ENCODE measurements around the gene WDR17. TPM values are rescaled to one million over a fixed set of nuclear protein-coding genes. Genes with fewer than 3 reads are reported as not detected.

WDR17 gene
- total and polyA plus RNA-seq, 2 donors (not counting 1 experiment from before 2014, with no cell fraction given), result 2.1 to 7.1 TPM

- Histone ChIP-seq H3K27me3 (replicated peaks in 1 of 4; ENCODE audit: control extremely low read depth in 1 of 4, control insufficient read depth in 3 of 4, insufficient read depth in 4 of 4, low read length in 3 of 4) (no peaks in the 10 kb centered on the region), H3K79me2 (ENCODE audit: control insufficient read depth, insufficient read depth, low read length) (no peaks in the 10 kb centered on the region), H3K9ac (ENCODE audit: low read length) (no peak overlapping the region), H3K36me3 (replicated peaks in 1 of 2; ENCODE audit: control extremely low read depth in 1 of 2, control insufficient read depth in 1 of 2, extremely low read depth in 1 of 2, insufficient read depth in 2 of 2, low read length in 1 of 2) (no peaks in the 10 kb centered on the region), H3K9me3 (ENCODE audit: control extremely low read depth in 1 of 3, control insufficient read depth in 2 of 3, insufficient read depth in 1 of 3, low read length in 2 of 3) (no peaks in the 10 kb centered on the region), H3K27ac (ENCODE audit: low read length in 2 of 2) (no peak overlapping the region), H3K4me3 (ENCODE audit: control extremely low read depth in 1 of 5, extremely low read depth in 1 of 5, insufficient read depth in 1 of 5, low read depth in 2 of 5, low read length in 4 of 5) (no peak overlapping the region), H3K4me1 (ENCODE audit: control insufficient read depth in 2 of 2, insufficient read depth in 2 of 2, low read length in 2 of 2) (no peaks in the 10 kb centered on the region), H4K20me1 (ENCODE audit: control insufficient read depth, insufficient read depth, low read length, poor library complexity, severe bottlenecking) (no peaks in the 10 kb centered on the region), H2AFZ (ENCODE audit: insufficient read depth, low read depth, low read length, poor library complexity, severe bottlenecking) (no peak overlapping the region), H3K4me2 (replicated peaks; ENCODE audit: low read depth, low read length, poor library complexity, severe bottlenecking) (no peak overlapping the region)
- TF ChIP-seq EZH2 (IDR thresholded peaks at IDR 0.05; ENCODE audit: borderline replicate concordance, insufficient read depth, low read depth, low read length, poor library complexity, severe bottlenecking) (no peak), CTCF (IDR thresholded peaks at IDR 0.05) (no peak)
- intact Hi-C loops (cut with micrococcal nuclease), result no loop called here
- ChIA-PET POLR2A (no interaction called here), CTCF (interaction anchor here (0.6 to 1.0 kb wide), 3 partner anchors 120 to 264 kb away, joined by 3 read pairs; no protein-coding TSS in a partner anchor)
- Mint-ChIP-seq H3K9me3 (ENCODE audit: insufficient read depth) (peaks cover 2% of the 10 kb centered on the region), H3K4me3 (no peak overlapping the region), H3K27ac (no peak overlapping the region), H3K4me1 (no peaks in the 10 kb centered on the region), H3K27me3 (peaks cover 11% of the 10 kb centered on the region)
- DNase-seq (no peak), ATAC-seq (ENCODE audit: low read depth) (no peak)
- WGBS (ENCODE audit: insufficient coverage), result no CpG with 5 or more reads among the region's 2 CpGs
Observed at GRCh38 chr4:176217510-176217909, 151.9 kb downstream of the WDR17 start.

GRCh38 chr4:176222149-176222548, 156.5 kb downstream of the WDR17 start:
- intact Hi-C loops (cut with micrococcal nuclease), result no loop called here
- H3K9ac ChIP-seq (ENCODE audit: low read length), result no peak overlapping the region
- H3K9me3 Mint-ChIP-seq (ENCODE audit: insufficient read depth), result no peaks in the 10 kb centered on the region

More at GRCh38 chr4:176222149-176222548, 156.5 kb downstream of the WDR17 start:
- Histone ChIP-seq H3K36me3 (replicated peaks in 1 of 2; ENCODE audit: control extremely low read depth in 1 of 2, control insufficient read depth in 1 of 2, extremely low read depth in 1 of 2, insufficient read depth in 2 of 2, low read length in 1 of 2) (no peaks in the 10 kb centered on the region), H3K27me3 (replicated peaks in 1 of 4; ENCODE audit: control extremely low read depth in 1 of 4, control insufficient read depth in 3 of 4, insufficient read depth in 4 of 4, low read length in 3 of 4) (no peaks in the 10 kb centered on the region), H3K4me2 (replicated peaks; ENCODE audit: low read depth, low read length, poor library complexity, severe bottlenecking) (no peak overlapping the region), H3K4me3 (ENCODE audit: control extremely low read depth in 1 of 5, extremely low read depth in 1 of 5, insufficient read depth in 1 of 5, low read depth in 2 of 5, low read length in 4 of 5) (no peak overlapping the region), H3K4me1 (ENCODE audit: control insufficient read depth in 2 of 2, insufficient read depth in 2 of 2, low read length in 2 of 2) (no peaks in the 10 kb centered on the region), H2AFZ (ENCODE audit: insufficient read depth, low read depth, low read length, poor library complexity, severe bottlenecking) (no peak overlapping the region), H3K9me3 (ENCODE audit: control extremely low read depth in 1 of 3, control insufficient read depth in 2 of 3, insufficient read depth in 1 of 3, low read length in 2 of 3) (no peaks in the 10 kb centered on the region), H3K27ac (ENCODE audit: low read length in 2 of 2) (no peak overlapping the region), H4K20me1 (ENCODE audit: control insufficient read depth, insufficient read depth, low read length, poor library complexity, severe bottlenecking) (no peaks in the 10 kb centered on the region), H3K79me2 (ENCODE audit: control insufficient read depth, insufficient read depth, low read length) (no peaks in the 10 kb centered on the region)
- CTCF ChIA-PET, result no interaction called here
- H3K4me1 Mint-ChIP-seq, result no peaks in the 10 kb centered on the region
- POLR2A ChIA-PET, result no interaction called here
- peaks cover 22% of the 10 kb centered on the region for H3K27me3 Mint-ChIP-seq
- TF ChIP-seq EZH2 (IDR thresholded peaks at IDR 0.05; ENCODE audit: borderline replicate concordance, insufficient read depth, low read depth, low read length, poor library complexity, severe bottlenecking), result no peak
- TF ChIP-seq CTCF (IDR thresholded peaks at IDR 0.05), result no peak
- H3K4me3 Mint-ChIP-seq, result no peak overlapping the region
- ATAC-seq (ENCODE audit: low read depth) (no peak), DNase-seq (no peak)
- H3K27ac Mint-ChIP-seq, result no peak overlapping the region
- WGBS (ENCODE audit: insufficient coverage), result 87% methylated on average over 2 of the region's 5 CpGs

All from B cell (primary cell).